ENCODE measurements around the gene CFAP91. TPM values are rescaled to one million over a fixed set of nuclear protein-coding genes. Genes with fewer than 3 reads are reported as not detected.
A peak's percentile ranks its signal among the peaks of the same experiment; 100 is the strongest.
"Not testable (repeated sequence)": the region's sequence is repeated elsewhere in the genome, so short reads cannot be mapped to it uniquely, and the experiment has no call there.

Gene CFAP91
- total RNA-seq, 4 donors from 2014 or later, result 0.91 to 5.1 (median 1.7) TPM

- intact Hi-C loops (cut with DNase I; ENCODE audit: low total_unique reads), result no loop called here
- no peak overlapping the region for H3K4me3 ChIP-seq (ENCODE audit: low read depth, poor library complexity, severe bottlenecking)
- TF ChIP-seq CTCF (IDR thresholded peaks at IDR 0.05), result no peak
- 38 to 48% methylated on average over 1 of the region's 1 CpG for WGBS, 2 donors
- no peak for DNase-seq (ENCODE audit: low spot score in 2 of 2)
These were observed 26.8 kb upstream of the CFAP91 start for GRCh38 chr3:119676020-119676419.

GRCh38 chr3:119676771-119677640 lies 25.8 kb upstream of the CFAP91 start, which contains the start of gene COX17:
Gene COX17 (minus strand): TSS chr3:119677406. CDS start chr3:119677310, 96 bp downstream.
- WGBS, 2 donors, result 0 to 1% methylated on average over 50 to 53 of the region's 54 CpGs
- intact Hi-C loops (cut with DNase I; ENCODE audit: low total_unique reads), result no loop called here
- DNase-seq (ENCODE audit: low spot score in 2 of 2), result peak; percentile 94 to 98
- TF ChIP-seq POLR2A (IDR thresholded peaks at IDR 0.05) (no peak), CTCF (IDR thresholded peaks at IDR 0.05) (no peak)
- H3K4me3 ChIP-seq (ENCODE audit: low read depth, poor library complexity, severe bottlenecking), result peak within 1 kb of the TSS; percentile 50

- peak overlapping the region; percentile 50 for H3K4me3 ChIP-seq (ENCODE audit: low read depth, poor library complexity, severe bottlenecking)
- DNase-seq (ENCODE audit: low spot score in 2 of 2), result no peak
- 7 to 8% methylated on average over 6 of the region's 6 CpGs for WGBS, 2 donors
- TF ChIP-seq POLR2A (IDR thresholded peaks at IDR 0.05) (no peak), CTCF (IDR thresholded peaks at IDR 0.05) (no peak)
- intact Hi-C loops (cut with DNase I; ENCODE audit: low total_unique reads), result no loop called here
These were observed 25.2 kb upstream of the CFAP91 start for GRCh38 chr3:119677641-119677934.

GRCh38 chr3:119678209-119678608 lies 24.6 kb upstream of the CFAP91 start:
- intact Hi-C loops (cut with DNase I; ENCODE audit: low total_unique reads); DNase-seq (ENCODE audit: low spot score in 2 of 2); H3K4me3 ChIP-seq (ENCODE audit: low read depth, poor library complexity, severe bottlenecking): not testable (repeated sequence)
- 98% methylated on average over 10 of the region's 10 CpGs for WGBS, 2 donors

- no peak for TF ChIP-seq CTCF (IDR thresholded peaks at IDR 0.05)
- H3K4me3 ChIP-seq (ENCODE audit: low read depth, poor library complexity, severe bottlenecking), result no peak overlapping the region
- DNase-seq (ENCODE audit: low spot score in 2 of 2), result no peak
- intact Hi-C loops (cut with DNase I; ENCODE audit: low total_unique reads), result no loop called here
These were observed 22.9 kb upstream of the CFAP91 start for GRCh38 chr3:119679874-119680273.

- WGBS, 2 donors, result 42 to 61% methylated on average over 1 of the region's 1 CpG
- H3K4me3 ChIP-seq (ENCODE audit: low read depth, poor library complexity, severe bottlenecking), result no peak overlapping the region
- no peak for DNase-seq (ENCODE audit: low spot score in 2 of 2)
- TF ChIP-seq POLR2A (IDR thresholded peaks at IDR 0.05), result no peak
- TF ChIP-seq CTCF (IDR thresholded peaks at IDR 0.05), result no peak
- intact Hi-C loops (cut with DNase I; ENCODE audit: low total_unique reads), result no loop called here
These were observed 21.5 kb upstream of the CFAP91 start for GRCh38 chr3:119681279-119681678.
